Neutrophil (primary cell): Measurements from ENCODE around the gene PCDH20.
"Not testable (repeated sequence)": the region's sequence is repeated elsewhere in the genome, so short reads cannot be mapped to it uniquely, and the experiment has no call there.

Experiments
- H3K27ac ChIP-seq: fragments of 200-600 bp; sonication (generic); 2 replicates; pipeline ENCODE4 v1.5.1; 2016; ENCODE audit warnings: mild to moderate bottlenecking, moderate library complexity
- H3K27me3 ChIP-seq: fragments of 200-600 bp; sonication (generic); 2 replicates; pipeline ENCODE4 v1.6.0; 2016; ENCODE audit warnings: mild to moderate bottlenecking
- H3K36me3 ChIP-seq: fragments of 200-600 bp; sonication (generic); 2 replicates; pipeline ENCODE4 v1.5.1; 2017
- H3K4me1 ChIP-seq, 2 experiments: fragments of 200-600 bp in 1 of 2; sonication (generic) in 1 of 2; 1 replicate in 1 of 2; 2 replicates in 1 of 2; pipeline versions ENCODE4 v1.5.1 to v1.6.1; 2013 to 2016; ENCODE audit warnings: low read depth in 1 of 2, low read length in 1 of 2, mild to moderate bottlenecking in 1 of 2, moderate library complexity in 1 of 2; ENCODE audit not compliant: control insufficient read depth in 1 of 2, insufficient read depth in 1 of 2
- H3K4me3 ChIP-seq, 2 experiments: fragments of 200-600 bp in 1 of 2; sonication (generic) in 1 of 2; 1 replicate in 1 of 2; 2 replicates in 1 of 2; pipeline ENCODE4 v1.5.1; 2013 to 2016; ENCODE audit warnings: low read depth in 1 of 2, low read length in 1 of 2, mild to moderate bottlenecking in 1 of 2, moderate library complexity in 1 of 2
- H3K9me3 ChIP-seq: fragments of 200-600 bp; sonication (generic); 2 replicates; pipeline ENCODE4 v1.5.1; 2016
- TF ChIP-seq, protein P1 (sequence below): fragments of 200-600 bp; sonication (generic); IDR thresholded peaks from 2 replicates; pipeline ENCODE4 v1.5.1; 2016; ENCODE audit warnings: antibody characterized with exemption

Gene PCDH20

DNA sequence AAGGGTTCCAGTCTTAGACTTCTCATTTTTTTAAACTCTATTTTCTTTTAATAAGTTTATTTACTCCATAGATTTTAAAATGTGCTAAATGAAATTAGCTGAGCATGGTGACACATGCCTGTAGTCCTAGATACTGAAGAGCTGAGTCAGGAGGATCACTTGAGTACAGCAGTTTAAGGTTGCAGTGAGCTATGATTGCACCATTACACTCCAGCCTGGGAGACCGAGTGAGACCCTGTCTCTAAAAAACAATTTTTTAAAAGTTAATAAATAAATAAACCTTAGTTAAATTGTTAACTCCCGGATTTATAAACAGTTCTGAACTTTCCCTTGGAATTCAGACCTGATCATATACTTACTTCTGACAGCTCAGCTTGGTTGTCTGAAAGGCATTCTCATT lies 32.5 kb downstream of the PCDH20 start:
- no peaks in the 10 kb centered on the region for H3K27me3 ChIP-seq
- no peak overlapping the region for H3K27ac ChIP-seq
- no peak overlapping the region for H3K4me3 ChIP-seq
- H3K36me3 ChIP-seq = no peaks in the 10 kb centered on the region
- TF ChIP-seq, protein P1, sequence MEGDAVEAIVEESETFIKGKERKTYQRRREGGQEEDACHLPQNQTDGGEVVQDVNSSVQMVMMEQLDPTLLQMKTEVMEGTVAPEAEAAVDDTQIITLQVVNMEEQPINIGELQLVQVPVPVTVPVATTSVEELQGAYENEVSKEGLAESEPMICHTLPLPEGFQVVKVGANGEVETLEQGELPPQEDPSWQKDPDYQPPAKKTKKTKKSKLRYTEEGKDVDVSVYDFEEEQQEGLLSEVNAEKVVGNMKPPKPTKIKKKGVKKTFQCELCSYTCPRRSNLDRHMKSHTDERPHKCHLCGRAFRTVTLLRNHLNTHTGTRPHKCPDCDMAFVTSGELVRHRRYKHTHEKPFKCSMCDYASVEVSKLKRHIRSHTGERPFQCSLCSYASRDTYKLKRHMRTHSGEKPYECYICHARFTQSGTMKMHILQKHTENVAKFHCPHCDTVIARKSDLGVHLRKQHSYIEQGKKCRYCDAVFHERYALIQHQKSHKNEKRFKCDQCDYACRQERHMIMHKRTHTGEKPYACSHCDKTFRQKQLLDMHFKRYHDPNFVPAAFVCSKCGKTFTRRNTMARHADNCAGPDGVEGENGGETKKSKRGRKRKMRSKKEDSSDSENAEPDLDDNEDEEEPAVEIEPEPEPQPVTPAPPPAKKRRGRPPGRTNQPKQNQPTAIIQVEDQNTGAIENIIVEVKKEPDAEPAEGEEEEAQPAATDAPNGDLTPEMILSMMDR = no peak
- no peaks in the 10 kb centered on the region for H3K4me1 ChIP-seq
- no peaks in the 10 kb centered on the region for H3K9me3 ChIP-seq

DNA sequence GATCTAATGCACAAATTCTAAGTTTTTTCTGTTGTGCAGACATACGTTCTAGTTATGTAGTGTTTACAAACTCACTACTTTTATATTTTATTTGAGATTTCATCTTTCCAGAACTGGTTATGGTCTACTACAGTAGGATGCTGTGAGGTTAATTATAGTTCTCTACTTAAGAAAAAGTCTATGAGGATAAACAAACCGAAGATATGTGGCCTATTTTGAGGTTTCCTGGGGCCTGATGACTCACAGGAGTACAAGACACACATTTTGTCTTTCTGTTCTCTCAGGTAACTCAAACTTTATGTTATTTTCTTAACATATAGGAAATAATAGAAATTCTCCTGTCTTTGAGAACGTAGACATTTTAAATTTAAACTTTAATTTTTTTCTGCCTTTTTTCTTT lies 45.1 kb downstream of the PCDH20 start:
- TF ChIP-seq, protein P1 = no peak
- no peaks in the 10 kb centered on the region for H3K4me1 ChIP-seq

DNA sequence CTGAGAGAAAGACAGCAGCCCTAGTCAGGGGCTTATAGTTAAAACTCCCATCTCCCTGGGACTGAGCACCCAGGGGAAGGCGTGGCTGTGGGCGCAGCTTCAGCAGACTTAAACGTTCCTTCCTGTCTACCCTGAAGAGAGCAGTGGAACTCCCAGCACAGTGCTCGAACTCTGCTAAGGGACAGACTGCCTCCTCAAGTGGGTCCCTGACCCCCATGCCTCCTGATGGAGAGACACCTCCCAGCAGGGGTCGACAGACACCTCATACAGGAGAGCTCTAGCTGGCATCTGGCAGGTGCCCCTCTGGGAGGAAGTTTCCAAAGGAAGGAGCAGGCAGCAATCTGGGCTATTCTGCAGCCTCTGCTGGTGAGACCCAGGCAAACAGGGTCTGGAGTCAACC lies 51.0 kb downstream of the PCDH20 start:
- not testable (repeated sequence) for H3K9me3 ChIP-seq, H3K4me3 ChIP-seq, H3K4me1 ChIP-seq, H3K27me3 ChIP-seq, H3K36me3 ChIP-seq, H3K27ac ChIP-seq

More for the DNA sequence above, 45.1 kb downstream of the PCDH20 start:
- Histone ChIP-seq H3K36me3 (no peaks in the 10 kb centered on the region), H3K4me3 (no peak overlapping the region), H3K9me3 (no peaks in the 10 kb centered on the region), H3K27me3 (no peaks in the 10 kb centered on the region), H3K27ac (no peak overlapping the region)

DNA sequence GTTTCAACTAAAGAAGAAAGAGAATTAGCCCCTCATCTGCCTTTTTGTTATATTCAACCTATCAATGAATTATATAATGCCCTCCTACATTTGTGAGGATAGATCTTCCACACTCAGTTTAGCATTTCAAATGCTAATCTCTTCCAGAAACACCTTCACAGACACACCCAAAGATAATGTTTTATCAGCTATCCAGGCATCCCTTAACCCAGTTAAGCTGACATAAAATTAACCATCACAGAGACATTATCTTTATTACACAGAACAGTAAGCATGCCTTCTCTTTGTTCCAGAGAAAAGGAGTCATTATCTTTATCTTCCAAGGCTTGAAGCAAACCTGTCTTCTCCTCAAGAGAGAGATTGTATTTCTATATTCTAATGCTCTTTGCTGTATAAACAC lies 53.1 kb downstream of the PCDH20 start:
- H3K4me1 ChIP-seq = no peaks in the 10 kb centered on the region
- no peaks in the 10 kb centered on the region for H3K9me3 ChIP-seq
- TF ChIP-seq, protein P1 = no peak
- no peaks in the 10 kb centered on the region for H3K27me3 ChIP-seq
- no peak overlapping the region for H3K4me3 ChIP-seq
- no peaks in the 10 kb centered on the region for H3K36me3 ChIP-seq
- no peak overlapping the region for H3K27ac ChIP-seq
